ENCODE data around the gene ORC1. TPM values are rescaled to one million over a fixed set of nuclear protein-coding genes. Genes with fewer than 3 reads are reported as not detected.

Gene ORC1
- total RNA-seq, 2 experiments from 2014 or later = 1.1 to 1.3 TPM

DNA sequence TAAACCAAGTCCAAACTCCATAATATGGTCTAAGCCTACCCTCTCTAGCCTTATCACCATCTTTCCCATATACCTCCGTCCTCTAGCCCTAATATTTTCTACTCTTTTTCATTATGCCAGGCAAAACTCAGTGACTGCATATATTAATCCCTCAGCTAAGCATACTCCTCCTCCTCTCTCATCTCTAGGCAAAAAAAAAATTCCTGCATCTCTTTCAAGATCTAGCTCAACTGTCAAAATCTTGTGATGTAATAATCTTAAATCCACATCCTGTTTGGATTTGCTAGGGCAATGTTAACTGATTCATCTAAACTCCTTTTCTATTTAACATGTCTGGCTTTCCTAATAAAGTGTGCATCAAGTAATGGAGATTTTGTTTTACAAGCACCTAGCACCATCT, 20.6 kb upstream of the ORC1 start:
- DNase-seq (peak in 2 of 14 experiments; percentile 21 to 54), ATAC-seq (ENCODE audit: poor library complexity) (no peak)
- no peaks in the 10 kb centered on the region for H3K9me3 Mint-ChIP-seq
- POLR2A ChIA-PET = interaction anchor here (1.0 to 2.3 kb wide), 11 partner anchors 8 to 1520 kb away, joined by 3 to 72 read pairs (median 6); partner anchors contain the start of genes CC2D1B, IFT25, ORC1 and PRPF38A
- Histone ChIP-seq H3K4me1 (ENCODE audit: insufficient read depth, low read length) (peaks cover 18% of the 10 kb centered on the region), H3K9me3 (ENCODE audit: control insufficient read depth in 1 of 2, insufficient read depth in 1 of 2, low read length in 2 of 2) (no peaks in the 10 kb centered on the region), H3K27me3 (ENCODE audit: control insufficient read depth in 1 of 2, insufficient read depth in 2 of 2, low read length in 2 of 2) (no peaks in the 10 kb centered on the region), H3K36me3 (ENCODE audit: insufficient read depth, low read length) (peaks cover 20% of the 10 kb centered on the region), H3K4me3 (ENCODE audit: low read length) (no peak overlapping the region), H3K27ac (ENCODE audit: low read depth in 1 of 2, low read length in 2 of 2) (peak overlapping the region; percentile 78 to 81)
- CTCF ChIA-PET = interaction anchor here (1.1 to 4.8 kb wide), 3 partner anchors 20 to 261 kb away, joined by 3 to 35 read pairs (median 8); partner anchors contain the start of genes ORC1 and PRPF38A
- TF ChIP-seq CTCF (IDR thresholded peaks at IDR 0.05) = no peak
- peak overlapping the region; percentile 53 for H3K4me3 Mint-ChIP-seq
- no peaks in the 10 kb centered on the region for H3K27me3 Mint-ChIP-seq
- intact Hi-C loops (cut with DNase I, micrococcal nuclease) = loop anchor here (1.0 to 10.0 kb wide), 6 partner anchors 21 to 546 kb away; partner anchors contain the start of genes TUT4 (in 2 of the 2), CC2D1B (in 1 of the 2), NRDC (in 1 of the 2) and ORC1 (in 1 of the 2)
- H3K36me3 Mint-ChIP-seq (ENCODE audit: low read depth) = peaks cover 66% of the 10 kb centered on the region
- peak overlapping the region; percentile 100 for H3K27ac Mint-ChIP-seq
- peaks cover 52% of the 10 kb centered on the region for H3K4me1 Mint-ChIP-seq (ENCODE audit: low read depth)

GRCh38 chr1:52424231-52424636, 20.0 kb upstream of the ORC1 start:
- peak overlapping the region; percentile 100 for H3K27ac Mint-ChIP-seq
- ATAC-seq (ENCODE audit: poor library complexity) (peak; percentile 88), DNase-seq (peak in 12 of 14 experiments; percentile 11 to 82 (median 26))
- intact Hi-C loops (cut with DNase I, micrococcal nuclease) = loop anchor here (1.0 to 10.0 kb wide), 6 partner anchors 20 to 545 kb away; partner anchors contain the start of genes TUT4 (in 2 of the 2), CC2D1B (in 1 of the 2), NRDC (in 1 of the 2) and ORC1 (in 1 of the 2)
- H3K36me3 Mint-ChIP-seq (ENCODE audit: low read depth) = peaks cover 70% of the 10 kb centered on the region
- H3K9me3 Mint-ChIP-seq = no peaks in the 10 kb centered on the region
- TF ChIP-seq CTCF (IDR thresholded peaks at IDR 0.05) = no peak
- H3K4me3 ChIP-seq (ENCODE audit: low read length) = peak overlapping the region; percentile 28
- H3K4me1 Mint-ChIP-seq (ENCODE audit: low read depth) = peaks cover 58% of the 10 kb centered on the region
- no peaks in the 10 kb centered on the region for H3K27me3 Mint-ChIP-seq
- CTCF ChIA-PET = interaction anchor here (1.0 to 4.8 kb wide), 6 partner anchors 20 to 262 kb away, joined by 3 to 35 read pairs (median 3); partner anchors contain the start of genes ORC1 and PRPF38A
- no peaks in the 10 kb centered on the region for H3K27me3 ChIP-seq (ENCODE audit: control insufficient read depth in 1 of 2, insufficient read depth in 2 of 2, low read length in 2 of 2)
- no peaks in the 10 kb centered on the region for H3K9me3 ChIP-seq (ENCODE audit: control insufficient read depth in 1 of 2, insufficient read depth in 1 of 2, low read length in 2 of 2)
- peak overlapping the region; percentile 78 to 81 for H3K27ac ChIP-seq (ENCODE audit: low read depth in 1 of 2, low read length in 2 of 2)
- POLR2A ChIA-PET = interaction anchor here (0.8 to 2.3 kb wide), 21 partner anchors 8 to 1521 kb away, joined by 3 to 72 read pairs (median 4); partner anchors contain the start of genes CC2D1B, IFT25, ORC1 and PRPF38A
- peaks cover 21% of the 10 kb centered on the region for H3K4me1 ChIP-seq (ENCODE audit: insufficient read depth, low read length)
- H3K4me3 Mint-ChIP-seq = peak overlapping the region; percentile 53
- H3K36me3 ChIP-seq (ENCODE audit: insufficient read depth, low read length) = peaks cover 20% of the 10 kb centered on the region

DNA sequence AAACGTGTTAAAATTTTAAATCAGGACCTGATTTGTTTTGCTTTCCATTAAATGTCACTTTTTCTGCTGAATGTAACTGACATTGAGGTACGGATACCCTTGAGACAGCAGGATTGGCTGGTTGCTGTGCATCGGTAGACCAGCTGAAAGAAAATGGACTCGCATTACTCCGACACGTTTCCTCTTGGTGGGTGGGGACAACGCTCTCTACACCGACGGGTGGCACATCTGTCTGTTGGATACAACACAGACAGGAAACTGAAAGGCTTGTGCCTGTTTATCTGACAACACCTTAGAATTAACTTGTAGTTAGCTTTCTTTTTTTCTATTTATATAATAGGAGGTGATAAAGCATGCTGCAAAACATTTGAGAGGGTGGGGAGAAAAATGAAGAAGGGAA, 19.5 kb upstream of the ORC1 start:
- H3K4me3 ChIP-seq (ENCODE audit: low read length) = peak overlapping the region; percentile 28
- ChIA-PET POLR2A (interaction anchor here (0.5 to 2.3 kb wide), 23 partner anchors 9 to 1521 kb away, joined by 3 to 72 read pairs (median 3); partner anchors contain the start of genes CC2D1B, IFT25, ORC1 and PRPF38A), CTCF (interaction anchor here (0.8 to 4.8 kb wide), 7 partner anchors 19 to 262 kb away, joined by 3 to 35 read pairs (median 3); partner anchors contain the start of genes ORC1, PRPF38A and TUT4)
- H3K9me3 ChIP-seq (ENCODE audit: control insufficient read depth in 1 of 2, insufficient read depth in 1 of 2, low read length in 2 of 2) = no peaks in the 10 kb centered on the region
- peaks cover 24% of the 10 kb centered on the region for H3K4me1 ChIP-seq (ENCODE audit: insufficient read depth, low read length)
- H3K36me3 ChIP-seq (ENCODE audit: insufficient read depth, low read length) = peaks cover 21% of the 10 kb centered on the region
- TF ChIP-seq CTCF (IDR thresholded peaks at IDR 0.05) = no peak
- peaks cover 59% of the 10 kb centered on the region for H3K4me1 Mint-ChIP-seq (ENCODE audit: low read depth)
- H3K27ac ChIP-seq (ENCODE audit: low read depth in 1 of 2, low read length in 2 of 2) = peak overlapping the region; percentile 78 to 81
- intact Hi-C loops (cut with DNase I, micrococcal nuclease) = loop anchor here (1.0 to 10.0 kb wide), 6 partner anchors 19 to 545 kb away; partner anchors contain the start of genes TUT4 (in 2 of the 2), CC2D1B (in 1 of the 2), NRDC (in 1 of the 2) and ORC1 (in 1 of the 2)
- peaks cover 70% of the 10 kb centered on the region for H3K36me3 Mint-ChIP-seq (ENCODE audit: low read depth)
- peak overlapping the region; percentile 53 for H3K4me3 Mint-ChIP-seq
- H3K27me3 Mint-ChIP-seq = no peaks in the 10 kb centered on the region
- DNase-seq = peak; percentile 56 to 92 (median 70)
- ATAC-seq (ENCODE audit: poor library complexity) = peak; percentile 84
- no peaks in the 10 kb centered on the region for H3K27me3 ChIP-seq (ENCODE audit: control insufficient read depth in 1 of 2, insufficient read depth in 2 of 2, low read length in 2 of 2)
- peak overlapping the region; percentile 100 for H3K27ac Mint-ChIP-seq
- no peaks in the 10 kb centered on the region for H3K9me3 Mint-ChIP-seq

All from CD4-positive, alpha-beta T cell (primary cell).